Kidney (tissue), 14 donors: ENCODE measurements around the gene TAS2R20. TPM values are rescaled to one million over a fixed set of nuclear protein-coding genes. Genes with fewer than 3 reads are reported as not detected.

Source experiments
- DNase-seq, 5 donors: peaks; one replicate each; pipeline ENCODE4 v3.0.0-alpha.2; 2013 to 2020
- FAIRE-seq: peaks from 2 replicates; lab custom pipeline; 2012; peaks lifted over from hg19 to GRCh38; lab: Jason Lieb, UNC
- H3K27ac ChIP-seq, 2 donors: one replicate each; pipeline ENCODE4 v1.7.0; 2013; ENCODE audit warnings: low read depth in 2 of 2, low read length in 2 of 2, inconsistent platforms in 1 of 2
- H3K27me3 ChIP-seq: one replicate; pipeline ENCODE4 v1.7.1; 2013; ENCODE audit warnings: low read length, inconsistent platforms; ENCODE audit not compliant: control insufficient read depth, insufficient read depth
- H3K36me3 ChIP-seq, 3 donors: one replicate each; pipeline versions ENCODE4 v1.7.0 to v1.7.1; 2013; ENCODE audit warnings: low read length in 3 of 3, control low read depth in 1 of 3, inconsistent platforms in 1 of 3; ENCODE audit not compliant: insufficient read depth in 3 of 3, control insufficient read depth in 2 of 3
- H3K4me1 ChIP-seq, 3 donors: one replicate each; pipeline versions ENCODE4 v1.7.0 to v1.7.1; 2013; ENCODE audit warnings: low read length in 3 of 3, inconsistent platforms in 1 of 3, low read depth in 1 of 3; ENCODE audit not compliant: control insufficient read depth in 2 of 3, insufficient read depth in 2 of 3
- H3K4me3 ChIP-seq, 3 donors: one replicate each; pipeline versions ENCODE4 v1.7.0 to v1.8.1; 2013; ENCODE audit warnings: low read length in 3 of 3, control low read depth in 1 of 3, inconsistent platforms in 1 of 3
- H3K9ac ChIP-seq, 3 donors: one replicate each; pipeline versions ENCODE4 v1.7.0 to v1.7.1; 2013; ENCODE audit warnings: low read length in 3 of 3, control low read depth in 1 of 3, inconsistent platforms in 1 of 3
- H3K9me3 ChIP-seq, 3 donors: one replicate each; pipeline versions ENCODE4 v1.7.0 to v1.7.1; 2013; ENCODE audit warnings: low read length in 3 of 3, control low read depth in 1 of 3, inconsistent platforms in 1 of 3; ENCODE audit not compliant: control insufficient read depth in 2 of 3, insufficient read depth in 1 of 3
- intact Hi-C: fragments of 100-400 bp; cut with DNase I; formaldehyde crosslinking; loops from one replicate; pipeline ENCODE4 v1.11.1; 2022
- polyA plus RNA-seq: library from polyadenylated mRNA; stranded (reverse); fragments of 350-450 nt; fragmentation: Illumina TruSeq; extraction: RNeasy Lipid Tissue Mini Kit (QIAGEN cat#74804); gene quantifications from one replicate; pipeline ENCODE4 v1.2.3, GENCODE V29; 2014; ENCODE audit warnings: low read depth, low replicate concordance; ENCODE audit not compliant: insufficient read depth
- total RNA-seq: library from RNA; stranded (reverse); fragmentation: NEBNext Ultra II Directional; extraction: Animal tissue kit (Norgen Biotek cat#: 25700); gene quantifications from one replicate; pipeline ENCODE4 v1.2.1, GENCODE V29; 2021
- TF ChIP-seq, protein P1 (sequence below): IDR thresholded peaks from 3 replicates; pipeline ENCODE4 v1.5.1; 2012; ENCODE audit warnings: mild to moderate bottlenecking, moderate library complexity, borderline replicate concordance; ENCODE audit not compliant: insufficient read depth; ENCODE audit errors: extremely low read depth
- donor health status: control.
- donor health status: control.
- donor health status: control.
- donor health status: control.
- donor health status: control.
- donor health status: DM: yes; HTN: yes; CAD: no.
- donor health status: Normal renal cell carcinoma (clear cell type).

Gene TAS2R20
- total and polyA plus RNA-seq, 2 donors from 2014 or later = 0.47 to 4.1 TPM

DNA sequence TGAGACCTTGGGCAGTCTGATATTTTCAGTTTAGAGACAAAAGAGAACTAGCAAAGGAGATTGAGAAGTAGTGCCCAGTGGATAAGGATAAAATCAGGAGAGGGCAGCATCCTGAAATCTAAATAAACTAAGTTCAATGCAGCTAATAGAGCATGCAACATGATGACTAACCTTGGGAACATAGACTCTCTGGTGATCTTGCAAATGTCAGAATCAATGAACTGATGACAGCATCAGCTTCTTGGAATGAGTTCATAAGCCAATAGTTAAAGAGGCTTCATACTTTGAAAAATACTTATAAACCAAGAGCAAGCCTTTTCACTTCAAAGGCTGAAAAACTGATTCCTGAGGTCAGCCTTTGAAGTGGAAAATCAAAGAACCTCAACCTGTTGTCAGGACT lies 16.1 kb upstream of the TAS2R20 start:
- Histone ChIP-seq H3K4me3 (no peak overlapping the region), H3K27me3 (no peaks in the 10 kb centered on the region), H3K9me3 (no peaks in the 10 kb centered on the region), H3K4me1 (no peaks in the 10 kb centered on the region), H3K27ac (no peak overlapping the region), H3K36me3 (no peaks in the 10 kb centered on the region), H3K9ac (no peak overlapping the region)
- FAIRE-seq (no peak), DNase-seq (no peak)
- TF ChIP-seq, protein P1, sequence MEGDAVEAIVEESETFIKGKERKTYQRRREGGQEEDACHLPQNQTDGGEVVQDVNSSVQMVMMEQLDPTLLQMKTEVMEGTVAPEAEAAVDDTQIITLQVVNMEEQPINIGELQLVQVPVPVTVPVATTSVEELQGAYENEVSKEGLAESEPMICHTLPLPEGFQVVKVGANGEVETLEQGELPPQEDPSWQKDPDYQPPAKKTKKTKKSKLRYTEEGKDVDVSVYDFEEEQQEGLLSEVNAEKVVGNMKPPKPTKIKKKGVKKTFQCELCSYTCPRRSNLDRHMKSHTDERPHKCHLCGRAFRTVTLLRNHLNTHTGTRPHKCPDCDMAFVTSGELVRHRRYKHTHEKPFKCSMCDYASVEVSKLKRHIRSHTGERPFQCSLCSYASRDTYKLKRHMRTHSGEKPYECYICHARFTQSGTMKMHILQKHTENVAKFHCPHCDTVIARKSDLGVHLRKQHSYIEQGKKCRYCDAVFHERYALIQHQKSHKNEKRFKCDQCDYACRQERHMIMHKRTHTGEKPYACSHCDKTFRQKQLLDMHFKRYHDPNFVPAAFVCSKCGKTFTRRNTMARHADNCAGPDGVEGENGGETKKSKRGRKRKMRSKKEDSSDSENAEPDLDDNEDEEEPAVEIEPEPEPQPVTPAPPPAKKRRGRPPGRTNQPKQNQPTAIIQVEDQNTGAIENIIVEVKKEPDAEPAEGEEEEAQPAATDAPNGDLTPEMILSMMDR = no peak
- intact Hi-C loops = no loop called here

DNA sequence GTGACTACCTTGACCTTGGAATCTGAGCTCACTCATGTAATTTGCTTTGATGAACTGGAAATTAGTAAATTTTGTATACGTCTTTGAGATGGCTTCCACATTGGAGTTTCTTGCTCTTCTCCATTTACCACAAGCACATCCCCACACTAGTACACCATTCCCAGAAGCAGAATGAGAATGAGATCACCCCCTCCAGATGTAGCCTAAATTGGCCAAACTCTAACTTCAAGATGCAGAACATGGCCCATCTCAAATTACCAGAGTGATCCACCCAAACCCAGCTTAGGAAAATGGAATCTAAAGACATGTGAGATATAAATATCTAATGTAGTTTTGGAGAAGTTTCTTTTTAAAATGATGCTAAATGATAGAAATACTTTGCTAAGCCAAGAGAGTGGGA lies 9.5 kb upstream of the TAS2R20 start:
- DNase-seq (no peak), FAIRE-seq (no peak)
- intact Hi-C loops = no loop called here
- Histone ChIP-seq H3K36me3 (no peaks in the 10 kb centered on the region), H3K4me3 (no peak overlapping the region), H3K9me3 (no peaks in the 10 kb centered on the region), H3K27ac (no peak overlapping the region), H3K27me3 (no peaks in the 10 kb centered on the region), H3K4me1 (no peaks in the 10 kb centered on the region), H3K9ac (no peak overlapping the region)
- TF ChIP-seq, protein P1 = no peak

DNA sequence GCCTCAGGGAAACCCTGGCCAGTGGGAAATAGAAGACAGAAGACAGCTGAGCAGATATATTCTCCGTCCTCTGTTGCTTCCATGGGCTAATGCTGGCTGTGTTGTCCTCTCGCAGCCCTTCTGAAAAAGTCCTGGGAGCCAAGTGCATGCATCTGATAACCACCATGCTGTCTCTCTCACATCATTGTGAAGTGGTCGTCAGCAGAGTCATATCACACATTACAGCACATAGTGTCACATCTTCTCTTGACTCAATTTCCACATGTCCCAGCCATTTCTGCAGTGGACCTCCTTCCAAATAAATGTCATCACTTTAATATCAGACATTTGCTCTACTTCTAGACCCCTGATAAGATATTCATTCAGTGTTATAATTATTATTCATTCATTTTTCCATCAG lies 3.8 kb downstream of the TAS2R20 start:
- TF ChIP-seq, protein P1 = no peak
- DNase-seq = no peak
- no peaks in the 10 kb centered on the region for H3K4me1 ChIP-seq
- H3K27me3 ChIP-seq = no peaks in the 10 kb centered on the region
- no peak overlapping the region for H3K4me3 ChIP-seq
- intact Hi-C loops = no loop called here
- peaks cover 0 to 2% (median 0%) of the 10 kb centered on the region in 3 donors for H3K36me3 ChIP-seq
- no peak overlapping the region for H3K27ac ChIP-seq
- no peak for FAIRE-seq
- H3K9me3 ChIP-seq = peaks cover 0 to 4% (median 0%) of the 10 kb centered on the region in 3 donors
- H3K9ac ChIP-seq = no peak overlapping the region

DNA sequence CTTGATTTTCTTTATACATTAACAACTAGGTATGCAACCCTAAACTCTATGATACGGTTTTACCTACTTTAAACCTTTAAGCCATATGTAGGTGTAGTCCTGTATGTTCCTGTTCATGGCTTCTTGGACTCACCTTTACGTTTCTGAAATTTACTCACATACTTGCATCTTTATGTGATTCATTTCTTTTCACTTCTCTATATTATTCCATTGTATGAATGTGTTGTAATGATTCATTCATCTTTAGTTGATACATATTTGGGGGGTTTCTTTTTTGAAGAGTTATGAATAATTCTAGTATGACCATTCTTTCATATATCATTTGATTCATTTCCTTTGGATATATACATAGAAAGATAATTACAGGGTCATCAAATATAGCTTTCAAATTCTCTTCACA lies 9.0 kb downstream of the TAS2R20 start:
- DNase-seq = no peak
- Histone ChIP-seq H3K9me3 (peaks cover 0 to 4% (median 0%) of the 10 kb centered on the region in 3 donors), H3K4me3 (no peak overlapping the region), H3K27me3 (no peaks in the 10 kb centered on the region), H3K36me3 (peaks cover 0 to 2% (median 0%) of the 10 kb centered on the region in 3 donors), H3K27ac (no peak overlapping the region), H3K4me1 (no peaks in the 10 kb centered on the region), H3K9ac (no peak overlapping the region)
- no peak for FAIRE-seq
- TF ChIP-seq, protein P1 = no peak
- intact Hi-C loops = no loop called here
